BE2C (cell line): ENCODE measurements around the gene CX3CL1.

Source experiments
- DNase-seq: peaks from one replicate; pipeline ENCODE4 v3.0.0-alpha.2; 2020
- H3K27me3 ChIP-seq: fragments of 250-450 bp; sonication (Bioruptor Pico); 2 replicates; pipeline ENCODE4 v1.5.1; 2020; ENCODE audit warnings: mild to moderate bottlenecking
- H3K36me3 ChIP-seq: fragments of 250-450 bp; sonication (Bioruptor Pico); 2 replicates; pipeline ENCODE4 v1.5.1; 2020; ENCODE audit warnings: mild to moderate bottlenecking
- H3K4me1 ChIP-seq: fragments of 250-450 bp; sonication (Bioruptor Pico); 2 replicates; pipeline ENCODE4 v1.5.1; 2020
- H3K4me3 ChIP-seq: 2 replicates; pipeline ENCODE4 v1.5.1; 2011; ENCODE audit warnings: low read depth, low read length
- H3K9me3 ChIP-seq: fragments of 250-450 bp; sonication (Bioruptor Pico); 2 replicates; pipeline ENCODE4 v1.5.1; 2020
- TF ChIP-seq, protein P1 (sequence below): IDR thresholded peaks from 2 replicates; pipeline ENCODE4 v1.5.1; 2012; ENCODE audit warnings: mild to moderate bottlenecking, low read depth, low read length

Gene CX3CL1

DNA sequence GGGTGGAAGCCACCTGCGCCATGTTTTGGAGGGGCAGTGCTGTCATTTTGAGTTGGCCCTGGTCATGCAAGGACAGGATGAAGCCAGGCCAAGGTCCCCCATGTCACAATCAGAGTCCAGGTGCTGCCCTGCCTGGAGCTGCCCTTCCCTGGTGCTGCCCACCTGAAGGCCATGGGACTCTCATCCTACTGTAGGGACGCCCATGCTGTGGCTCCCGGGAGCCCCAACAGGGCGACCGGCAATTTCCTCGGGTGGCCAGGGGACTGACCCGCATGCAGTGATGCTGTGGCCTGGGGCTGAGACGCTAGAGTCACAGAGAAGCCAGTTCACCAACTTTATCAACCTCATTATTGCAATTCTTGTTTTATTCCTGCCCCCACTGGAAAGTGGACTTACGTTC is 40.3 kb downstream of the CX3CL1 start:
- Histone ChIP-seq H3K27me3 (no peaks in the 10 kb centered on the region), H3K36me3 (no peaks in the 10 kb centered on the region), H3K9me3 (peaks cover 2% of the 10 kb centered on the region; the same call in 1 of the 2 replicates), H3K4me1 (peaks cover 11% of the 10 kb centered on the region), H3K4me3 (no peak overlapping the region)
- TF ChIP-seq, protein P1, sequence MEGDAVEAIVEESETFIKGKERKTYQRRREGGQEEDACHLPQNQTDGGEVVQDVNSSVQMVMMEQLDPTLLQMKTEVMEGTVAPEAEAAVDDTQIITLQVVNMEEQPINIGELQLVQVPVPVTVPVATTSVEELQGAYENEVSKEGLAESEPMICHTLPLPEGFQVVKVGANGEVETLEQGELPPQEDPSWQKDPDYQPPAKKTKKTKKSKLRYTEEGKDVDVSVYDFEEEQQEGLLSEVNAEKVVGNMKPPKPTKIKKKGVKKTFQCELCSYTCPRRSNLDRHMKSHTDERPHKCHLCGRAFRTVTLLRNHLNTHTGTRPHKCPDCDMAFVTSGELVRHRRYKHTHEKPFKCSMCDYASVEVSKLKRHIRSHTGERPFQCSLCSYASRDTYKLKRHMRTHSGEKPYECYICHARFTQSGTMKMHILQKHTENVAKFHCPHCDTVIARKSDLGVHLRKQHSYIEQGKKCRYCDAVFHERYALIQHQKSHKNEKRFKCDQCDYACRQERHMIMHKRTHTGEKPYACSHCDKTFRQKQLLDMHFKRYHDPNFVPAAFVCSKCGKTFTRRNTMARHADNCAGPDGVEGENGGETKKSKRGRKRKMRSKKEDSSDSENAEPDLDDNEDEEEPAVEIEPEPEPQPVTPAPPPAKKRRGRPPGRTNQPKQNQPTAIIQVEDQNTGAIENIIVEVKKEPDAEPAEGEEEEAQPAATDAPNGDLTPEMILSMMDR, result no peak
- DNase-seq, result no peak

DNA sequence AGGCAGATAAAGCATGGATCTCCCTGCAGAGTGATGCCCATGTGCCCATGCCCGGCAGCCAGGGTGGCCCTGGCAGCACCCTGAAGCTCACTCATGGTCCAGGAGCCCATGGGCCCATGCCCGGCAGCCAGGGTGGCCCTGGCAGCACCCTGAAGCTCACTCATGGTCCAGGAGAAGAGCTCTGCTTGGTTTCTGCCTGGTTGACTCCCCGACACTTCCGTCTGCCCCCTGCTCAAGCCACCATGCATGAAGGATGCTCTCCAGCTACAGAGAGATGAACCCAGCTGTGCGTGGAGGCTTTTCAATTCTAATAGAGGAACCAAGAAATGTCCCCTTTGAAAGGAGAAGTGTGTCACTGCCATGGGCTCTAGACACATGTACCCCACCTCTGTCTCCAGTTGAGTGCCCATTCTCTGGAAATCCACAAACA is 41.0 kb downstream of the CX3CL1 start:
- Histone ChIP-seq H3K4me3 (no peak overlapping the region), H3K4me1 (peaks cover 16% of the 10 kb centered on the region), H3K36me3 (no peaks in the 10 kb centered on the region), H3K27me3 (no peaks in the 10 kb centered on the region), H3K9me3 (no peaks in the 10 kb centered on the region)
- no peak for DNase-seq
- TF ChIP-seq, protein P1, result no peak

DNA sequence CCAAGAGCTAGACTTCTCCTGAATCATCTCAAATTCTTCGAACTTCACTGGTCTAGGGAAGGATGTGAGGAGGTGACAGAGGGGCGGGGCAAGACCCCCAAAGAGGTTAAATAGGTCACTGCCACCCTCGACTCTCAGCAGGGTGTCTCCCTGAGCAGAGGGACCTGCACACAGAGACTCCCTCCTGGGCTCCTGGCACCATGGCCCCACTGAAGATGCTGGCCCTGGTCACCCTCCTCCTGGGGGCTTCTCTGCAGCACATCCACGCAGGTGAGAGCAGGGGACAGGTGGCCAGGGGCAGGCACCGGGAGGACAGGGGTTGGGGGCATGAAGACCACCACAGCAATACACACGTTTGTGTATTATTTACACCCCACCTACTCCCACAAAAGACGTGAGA is 41.4 kb downstream of the CX3CL1 start:
- Histone ChIP-seq H3K4me1 (peaks cover 18% of the 10 kb centered on the region), H3K4me3 (no peak overlapping the region), H3K27me3 (no peaks in the 10 kb centered on the region), H3K36me3 (no peaks in the 10 kb centered on the region), H3K9me3 (no peaks in the 10 kb centered on the region)
- TF ChIP-seq, protein P1, result no peak
- no peak for DNase-seq

DNA sequence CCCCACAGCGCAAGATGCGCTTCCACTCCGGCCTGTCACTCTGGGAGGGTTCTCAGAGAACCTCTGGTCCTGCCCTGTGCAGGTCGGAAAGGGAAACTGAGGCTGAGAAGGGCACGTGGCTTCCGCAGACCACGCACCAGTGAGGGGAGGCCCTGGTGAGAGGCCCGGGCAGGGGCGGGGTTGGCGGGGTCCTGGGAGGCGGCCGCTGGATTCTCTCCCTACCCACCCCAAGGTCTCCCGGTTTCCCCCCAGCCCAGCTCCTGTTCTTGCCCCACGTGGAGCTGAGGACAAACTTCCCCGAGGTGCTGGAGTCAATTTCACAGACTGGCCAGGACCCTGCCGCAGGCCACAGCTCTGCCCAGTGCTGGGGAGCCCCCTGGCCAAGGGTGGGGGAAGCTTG is 43.8 kb downstream of the CX3CL1 start:
- no peaks in the 10 kb centered on the region for H3K36me3 ChIP-seq
- no peaks in the 10 kb centered on the region for H3K9me3 ChIP-seq
- DNase-seq, result no peak
- no peak overlapping the region for H3K4me3 ChIP-seq
- no peaks in the 10 kb centered on the region for H3K27me3 ChIP-seq
- TF ChIP-seq, protein P1, result no peak
- H3K4me1 ChIP-seq, result peaks cover 23% of the 10 kb centered on the region

DNA sequence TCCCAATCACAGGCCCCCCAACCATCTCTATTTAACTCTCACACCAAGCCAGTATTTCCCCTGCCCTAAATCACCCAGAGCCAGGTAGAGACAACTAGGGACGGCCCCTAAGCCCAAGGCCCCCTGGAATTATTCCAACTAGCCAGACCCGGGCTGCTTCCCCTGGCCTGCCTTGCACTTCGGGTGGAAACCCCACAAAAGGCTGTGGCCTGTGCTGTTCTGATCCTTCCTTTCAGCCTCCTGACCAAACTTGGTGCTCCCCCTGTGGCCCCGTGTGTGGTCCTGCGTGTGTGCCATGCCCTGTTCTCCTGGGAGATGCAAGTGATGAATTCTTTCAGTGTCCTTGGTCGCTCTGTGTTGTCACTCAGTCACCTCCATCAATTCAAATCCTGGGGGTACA is 47.2 kb downstream of the CX3CL1 start:
- TF ChIP-seq, protein P1, result peak; percentile 14; the same call in 1 of the 2 replicates
- Histone ChIP-seq H3K4me1 (peaks cover 23% of the 10 kb centered on the region), H3K9me3 (no peaks in the 10 kb centered on the region), H3K36me3 (no peaks in the 10 kb centered on the region), H3K27me3 (no peaks in the 10 kb centered on the region), H3K4me3 (no peak overlapping the region)
- peak; percentile 33 for DNase-seq

DNA sequence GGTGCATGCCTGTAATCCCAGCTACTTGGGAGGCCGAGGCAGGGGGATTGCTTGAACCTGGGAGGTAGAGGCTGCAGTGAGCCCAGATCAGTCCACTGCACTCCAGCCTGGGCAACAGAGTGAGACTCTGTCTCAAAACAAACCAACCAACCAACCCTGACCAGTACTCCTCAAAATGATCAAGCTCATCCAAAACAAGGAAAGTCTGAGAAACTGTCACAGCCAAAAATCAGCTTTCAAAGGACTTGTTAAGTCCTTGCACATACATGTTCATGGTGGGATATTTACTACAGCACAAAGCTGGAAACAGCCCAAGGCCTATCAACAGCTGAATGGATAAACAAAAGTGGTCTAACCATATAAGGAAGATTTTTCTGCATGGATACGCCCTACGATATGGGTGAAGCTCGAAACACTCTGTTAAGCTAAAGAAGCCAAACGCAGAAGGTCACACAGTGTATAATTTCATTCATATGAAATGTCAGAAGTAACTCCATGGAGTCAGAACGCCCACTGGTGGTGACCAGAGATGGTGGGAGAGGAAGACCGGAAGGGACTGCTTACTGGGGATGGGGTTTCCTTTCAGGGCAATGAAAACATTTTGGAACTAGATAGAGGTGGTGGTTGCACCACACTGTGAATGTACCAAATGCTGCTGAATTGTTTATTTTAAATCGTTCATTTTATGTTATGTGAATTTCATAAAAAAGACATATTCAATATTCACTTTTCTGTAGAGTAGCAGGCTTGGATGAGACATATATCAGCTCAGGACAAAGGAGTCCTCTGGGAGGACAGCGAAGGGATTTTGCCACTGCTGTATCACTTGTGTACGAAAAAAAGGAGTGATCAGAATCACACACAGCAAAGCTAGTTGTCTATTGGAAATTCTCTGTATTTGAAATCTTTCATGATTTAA is 50.0 kb downstream of the CX3CL1 start:
- Histone ChIP-seq H3K27me3 (no peaks in the 10 kb centered on the region), H3K9me3 (no peaks in the 10 kb centered on the region), H3K4me3 (no peak overlapping the region), H3K36me3 (peaks cover 4% of the 10 kb centered on the region; the same call in 1 of the 2 replicates), H3K4me1 (peaks cover 15% of the 10 kb centered on the region)
- TF ChIP-seq, protein P1, result peak; percentile 95
- DNase-seq, result peak; percentile 75
